ENCODE results near the gene EPGN. TPM values are rescaled to one million over a fixed set of nuclear protein-coding genes. Genes with fewer than 3 reads are reported as not detected.

The EPGN gene
- total and polyA plus RNA-seq, 12 donors = 0.07 to 0.46 (median 0.44) TPM; not detected in 9

GRCh38 chr4:74320559-74321118 is 12.4 kb downstream of the EPGN start:
- peaks cover under 1% of the 10 kb centered on the region for H3K27me3 ChIP-seq
- WGBS, 4 donors = 35 to 49% (median 41%) methylated on average over 4 of the region's 4 CpGs
- no peaks in the 10 kb centered on the region for H3K4me1 ChIP-seq (replicated peaks in 1 of 2)
- no peak overlapping the region for H3K27ac ChIP-seq
- H3K36me3 ChIP-seq (replicated peaks in 1 of 2) = no peaks in the 10 kb centered on the region
- TF ChIP-seq POLR2A (IDR thresholded peaks at IDR 0.05) (no peak), CTCF (IDR thresholded peaks at IDR 0.05) (peak in 5 of 6 experiments; percentile 23 to 44 (median 42))
- peak in 2 of 7 donors; percentile 16 to 23 for DNase-seq
- H3K9me3 ChIP-seq (replicated peaks in 1 of 3) = no peaks in the 10 kb centered on the region
- no peak overlapping the region for H3K4me3 ChIP-seq
- intact Hi-C loops (cut with DNase I) = no loop called here

GRCh38 chr4:74322301-74322700 is 14.0 kb downstream of the EPGN start:
- no peak for DNase-seq
- Histone ChIP-seq H3K9me3 (replicated peaks in 1 of 3) (no peaks in the 10 kb centered on the region), H3K36me3 (replicated peaks in 1 of 2) (no peaks in the 10 kb centered on the region), H3K4me1 (replicated peaks in 1 of 2) (no peaks in the 10 kb centered on the region), H3K27ac (no peak overlapping the region), H3K27me3 (peaks cover 5% of the 10 kb centered on the region), H3K4me3 (no peak overlapping the region)
- WGBS, 4 donors = 75 to 89% (median 82%) methylated on average over 3 of the region's 3 CpGs
- intact Hi-C loops (cut with DNase I) = no loop called here
- TF ChIP-seq CTCF (IDR thresholded peaks at IDR 0.05) (no peak), POLR2A (IDR thresholded peaks at IDR 0.05) (no peak)

- Histone ChIP-seq H3K27ac (no peak overlapping the region), H3K4me3 (no peak overlapping the region), H3K9me3 (replicated peaks in 1 of 3) (no peaks in the 10 kb centered on the region), H3K27me3 (peaks cover 5% of the 10 kb centered on the region), H3K4me1 (replicated peaks in 1 of 2) (no peaks in the 10 kb centered on the region), H3K36me3 (replicated peaks in 1 of 2) (no peaks in the 10 kb centered on the region)
- intact Hi-C loops (cut with DNase I) = no loop called here
- no peak for TF ChIP-seq POLR2A (IDR thresholded peaks at IDR 0.05)
- no peak for TF ChIP-seq CTCF (IDR thresholded peaks at IDR 0.05)
- WGBS, 4 donors = 73 to 87% (median 83%) methylated on average over 4 of the region's 4 CpGs
- no peak for DNase-seq
These were observed 15.4 kb downstream of the EPGN start for GRCh38 chr4:74323663-74324062.

DNA sequence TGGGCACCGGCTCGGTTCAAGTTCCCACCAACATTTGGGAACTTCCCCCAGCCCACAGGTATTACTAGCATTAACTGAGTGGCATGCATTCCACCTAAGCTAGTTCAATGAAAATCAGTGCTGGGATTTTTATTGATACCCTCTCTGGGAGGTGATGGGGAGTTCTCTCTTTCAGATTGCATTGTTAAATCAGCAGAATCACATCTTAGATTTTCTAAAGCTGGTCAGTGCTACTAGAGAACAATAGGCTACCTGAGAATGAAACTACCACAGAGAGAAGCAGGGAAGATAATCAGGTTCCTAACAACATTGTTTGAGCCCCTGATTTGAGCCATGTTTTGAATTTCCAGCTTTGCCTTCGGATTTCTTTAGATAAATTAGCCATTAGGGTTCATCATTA is 16.0 kb downstream of the EPGN start:
- no peaks in the 10 kb centered on the region for H3K36me3 ChIP-seq (replicated peaks in 1 of 2)
- WGBS, 4 donors = 59 to 78% (median 63%) methylated on average over 3 of the region's 3 CpGs
- intact Hi-C loops (cut with DNase I) = no loop called here
- H3K27me3 ChIP-seq = peaks cover 5% of the 10 kb centered on the region
- H3K9me3 ChIP-seq (replicated peaks in 1 of 3) = no peaks in the 10 kb centered on the region
- TF ChIP-seq CTCF (IDR thresholded peaks at IDR 0.05) (no peak), POLR2A (IDR thresholded peaks at IDR 0.05) (no peak)
- DNase-seq = no peak
- no peak overlapping the region for H3K27ac ChIP-seq
- H3K4me3 ChIP-seq = no peak overlapping the region
- H3K4me1 ChIP-seq (replicated peaks in 1 of 2) = no peaks in the 10 kb centered on the region
